ENCODE data around the gene RPS6KA5. TPM values are rescaled to one million over a fixed set of nuclear protein-coding genes. Genes with fewer than 3 reads are reported as not detected.
A peak's percentile ranks its signal among the peaks of the same experiment; 100 is the strongest.

Gene RPS6KA5
- total and polyA plus RNA-seq, 9 of the 15 experiments (the other 6 are each of a cell fraction or from before 2014, with no cell fraction given): 0.88 to 7.7 (median 4.7) TPM

- TF ChIP-seq E2F8 (IDR thresholded peaks at IDR 0.05; ENCODE audit: low read depth, partially characterized antibody) (no peak), SIX5 (IDR thresholded peaks at IDR 0.05; ENCODE audit: borderline replicate concordance in 1 of 2, insufficient read depth in 1 of 2, low read depth in 1 of 2, low read length in 2 of 2) (no peak), ZNF695 (CRISPR knock-in tag; IDR thresholded peaks at IDR 0.05) (no peak), FOXP1 (CRISPR knock-in tag; IDR thresholded peaks at IDR 0.05) (no peak), NRF1 (conservative IDR thresholded peaks at IDR 0.05 in 1 of 2, IDR thresholded peaks at IDR 0.05 in 1 of 2) (peak; percentile 81 to 84), ZNF639 (CRISPR knock-in tag; conservative IDR thresholded peaks at IDR 0.05 in 1 of 2, IDR thresholded peaks at IDR 0.05 in 1 of 2) (no peak), E2F6 (IDR thresholded peaks at IDR 0.05; ENCODE audit: borderline replicate concordance in 1 of 2, extremely low read depth in 1 of 2, insufficient read depth in 1 of 2, insufficient read length in 1 of 2, low read depth in 1 of 2, low read length in 1 of 2, poor library complexity in 1 of 2, severe bottlenecking in 1 of 2) (no peak), ZSCAN29 (IDR thresholded peaks at IDR 0.05) (no peak), SMARCE1 (IDR thresholded peaks at IDR 0.05) (no peak), PHF8 (IDR thresholded peaks at IDR 0.05; ENCODE audit: borderline replicate concordance, low read length) (no peak), MED1 (CRISPR knock-in tag; IDR thresholded peaks at IDR 0.05; ENCODE audit: borderline replicate concordance) (no peak), ZNF830 (CRISPR knock-in tag; IDR thresholded peaks at IDR 0.05) (no peak), ZNF165 (CRISPR knock-in tag; IDR thresholded peaks at IDR 0.05; ENCODE audit: borderline replicate concordance) (no peak), FOXO4 (CRISPR knock-in tag; IDR thresholded peaks at IDR 0.05) (no peak), ZBTB1 (CRISPR knock-in tag; IDR thresholded peaks at IDR 0.05; ENCODE audit: borderline replicate concordance, low read depth) (no peak), ZNF512 (tag; IDR thresholded peaks at IDR 0.05) (no peak)
Observed at GRCh38 chr14:90848944-90849731, 211.3 kb downstream of the RPS6KA5 start (continued).
